OCI-LY1 (cell line): ENCODE data around the gene CERS6.
A peak's percentile ranks its signal among the peaks of the same experiment; 100 is the strongest.

Source experiments
- H2AFZ ChIP-seq: fragments of 200-600 bp; sonication (generic), shearing (Covaris generic); 2 replicates; pipeline ENCODE4 v1.6.0; 2014; ENCODE audit warnings: antibody characterized with exemption, mild to moderate bottlenecking, low read length
- H3F3A ChIP-seq: fragments of 200-600 bp; sonication (generic), shearing (Covaris generic); 2 replicates; pipeline ENCODE4 v1.6.0; 2014; ENCODE audit warnings: mild to moderate bottlenecking, antibody characterized with exemption, low read length, moderate library complexity; ENCODE audit not compliant: insufficient read depth
- H3K27ac ChIP-seq: fragments of 200-600 bp; sonication (generic); 2 replicates; pipeline ENCODE4 v1.5.1; 2014; ENCODE audit warnings: low read length, mixed run types, mild to moderate bottlenecking, low read depth; ENCODE audit not compliant: poor library complexity, severe bottlenecking
- H3K27me3 ChIP-seq: fragments of 200-600 bp; sonication (generic); 2 replicates; pipeline ENCODE4 v1.6.0; 2014; ENCODE audit warnings: antibody characterized with exemption, mild to moderate bottlenecking, low read length, moderate library complexity; ENCODE audit not compliant: insufficient read depth
- H3K36me3 ChIP-seq: fragments of 200-600 bp; sonication (generic); 2 replicates; pipeline ENCODE4 v1.6.1; 2014; ENCODE audit warnings: mild to moderate bottlenecking, antibody characterized with exemption, low read length, moderate library complexity, mixed read lengths; ENCODE audit not compliant: insufficient read depth
- H3K4me1 ChIP-seq: fragments of 200-600 bp; sonication (generic); 2 replicates; pipeline ENCODE4 v1.5.1; 2014; ENCODE audit warnings: mild to moderate bottlenecking, low read length, moderate library complexity; ENCODE audit not compliant: insufficient read depth, severe bottlenecking
- H3K4me2 ChIP-seq: fragments of 200-600 bp; sonication (generic), shearing (Covaris generic); 2 replicates; pipeline ENCODE4 v1.6.1; 2014; ENCODE audit warnings: low read length
- H3K4me3 ChIP-seq: fragments of 200-600 bp; sonication (generic); 2 replicates; pipeline ENCODE4 v1.5.1; 2014; ENCODE audit warnings: low read length, low read depth, mild to moderate bottlenecking, mixed read lengths; ENCODE audit not compliant: poor library complexity, severe bottlenecking
- H3K79me2 ChIP-seq: fragments of 200-600 bp; shearing (Covaris generic); 2 replicates; pipeline ENCODE4 v1.6.1; 2016; ENCODE audit warnings: mixed run types, low read length, mixed read lengths; ENCODE audit not compliant: insufficient read depth
- H3K9ac ChIP-seq: fragments of 200-600 bp; sonication (generic), shearing (Covaris generic); 2 replicates; pipeline ENCODE4 v1.6.1; 2014; ENCODE audit warnings: mild to moderate bottlenecking, low read length, mixed read lengths
- H3K9me2 ChIP-seq: fragments of 200-600 bp; sonication (generic), shearing (Covaris generic); 2 replicates; pipeline ENCODE4 v1.6.1; 2014; ENCODE audit warnings: low read depth, mild to moderate bottlenecking, low read length, mixed read lengths
- H3K9me3 ChIP-seq: fragments of 200-600 bp; shearing (Covaris generic); 2 replicates; pipeline ENCODE4 v1.6.1; 2014; ENCODE audit warnings: low read length, mixed read lengths
- H4K20me1 ChIP-seq: fragments of 200-600 bp; sonication (generic), shearing (Covaris generic); 2 replicates; pipeline ENCODE4 v1.6.0; 2016; ENCODE audit warnings: mild to moderate bottlenecking, low read length; ENCODE audit not compliant: insufficient read depth
- EZH2 ChIP-seq: fragments of 200-600 bp; sonication (generic), shearing (Covaris generic); IDR thresholded peaks from 2 replicates; pipeline ENCODE4 v1.8.0; 2017; ENCODE audit warnings: borderline replicate concordance, mixed run types, mild to moderate bottlenecking, antibody characterized with exemption, low read length, moderate library complexity, mixed read lengths
- TF ChIP-seq, protein P1 (sequence below): fragments of 200-600 bp; sonication (generic), shearing (Covaris generic); IDR thresholded peaks from 2 replicates; pipeline ENCODE4 v1.5.1; 2017; ENCODE audit warnings: mild to moderate bottlenecking, antibody characterized with exemption, low read length, moderate library complexity, mixed read lengths

Gene CERS6

DNA sequence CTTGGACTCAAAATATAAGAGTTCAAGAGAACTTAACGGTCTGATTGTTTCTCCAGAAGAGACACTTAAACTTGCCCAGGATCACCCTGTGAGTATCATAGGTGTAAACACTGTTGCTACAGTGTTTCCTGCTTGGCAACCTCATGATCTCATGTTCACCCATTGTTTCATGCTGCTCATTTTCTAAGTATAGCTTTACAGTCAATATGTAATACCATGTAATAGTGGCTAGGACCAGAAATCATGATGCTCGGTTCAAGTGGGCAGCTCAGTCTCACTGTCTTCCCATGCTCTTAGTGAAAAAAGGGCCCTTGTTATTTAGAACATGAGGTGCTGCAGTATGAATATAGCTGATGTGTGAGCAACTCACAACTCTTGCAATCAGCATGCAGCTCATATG, 157.5 kb downstream of the CERS6 start:
- Histone ChIP-seq H3F3A (no peaks in the 10 kb centered on the region), H3K79me2 (no peaks in the 10 kb centered on the region), H3K9me3 (no peaks in the 10 kb centered on the region), H2AFZ (no peak overlapping the region), H4K20me1 (no peaks in the 10 kb centered on the region), H3K4me3 (no peak overlapping the region), H3K36me3 (no peaks in the 10 kb centered on the region), H3K27ac (no peak overlapping the region), H3K9me2 (no peaks in the 10 kb centered on the region), H3K27me3 (no peaks in the 10 kb centered on the region), H3K4me2 (no peak overlapping the region), H3K4me1 (no peaks in the 10 kb centered on the region), H3K9ac (no peak overlapping the region)
- TF ChIP-seq EZH2: no peak
- TF ChIP-seq, protein P1, sequence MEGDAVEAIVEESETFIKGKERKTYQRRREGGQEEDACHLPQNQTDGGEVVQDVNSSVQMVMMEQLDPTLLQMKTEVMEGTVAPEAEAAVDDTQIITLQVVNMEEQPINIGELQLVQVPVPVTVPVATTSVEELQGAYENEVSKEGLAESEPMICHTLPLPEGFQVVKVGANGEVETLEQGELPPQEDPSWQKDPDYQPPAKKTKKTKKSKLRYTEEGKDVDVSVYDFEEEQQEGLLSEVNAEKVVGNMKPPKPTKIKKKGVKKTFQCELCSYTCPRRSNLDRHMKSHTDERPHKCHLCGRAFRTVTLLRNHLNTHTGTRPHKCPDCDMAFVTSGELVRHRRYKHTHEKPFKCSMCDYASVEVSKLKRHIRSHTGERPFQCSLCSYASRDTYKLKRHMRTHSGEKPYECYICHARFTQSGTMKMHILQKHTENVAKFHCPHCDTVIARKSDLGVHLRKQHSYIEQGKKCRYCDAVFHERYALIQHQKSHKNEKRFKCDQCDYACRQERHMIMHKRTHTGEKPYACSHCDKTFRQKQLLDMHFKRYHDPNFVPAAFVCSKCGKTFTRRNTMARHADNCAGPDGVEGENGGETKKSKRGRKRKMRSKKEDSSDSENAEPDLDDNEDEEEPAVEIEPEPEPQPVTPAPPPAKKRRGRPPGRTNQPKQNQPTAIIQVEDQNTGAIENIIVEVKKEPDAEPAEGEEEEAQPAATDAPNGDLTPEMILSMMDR: no peak

DNA sequence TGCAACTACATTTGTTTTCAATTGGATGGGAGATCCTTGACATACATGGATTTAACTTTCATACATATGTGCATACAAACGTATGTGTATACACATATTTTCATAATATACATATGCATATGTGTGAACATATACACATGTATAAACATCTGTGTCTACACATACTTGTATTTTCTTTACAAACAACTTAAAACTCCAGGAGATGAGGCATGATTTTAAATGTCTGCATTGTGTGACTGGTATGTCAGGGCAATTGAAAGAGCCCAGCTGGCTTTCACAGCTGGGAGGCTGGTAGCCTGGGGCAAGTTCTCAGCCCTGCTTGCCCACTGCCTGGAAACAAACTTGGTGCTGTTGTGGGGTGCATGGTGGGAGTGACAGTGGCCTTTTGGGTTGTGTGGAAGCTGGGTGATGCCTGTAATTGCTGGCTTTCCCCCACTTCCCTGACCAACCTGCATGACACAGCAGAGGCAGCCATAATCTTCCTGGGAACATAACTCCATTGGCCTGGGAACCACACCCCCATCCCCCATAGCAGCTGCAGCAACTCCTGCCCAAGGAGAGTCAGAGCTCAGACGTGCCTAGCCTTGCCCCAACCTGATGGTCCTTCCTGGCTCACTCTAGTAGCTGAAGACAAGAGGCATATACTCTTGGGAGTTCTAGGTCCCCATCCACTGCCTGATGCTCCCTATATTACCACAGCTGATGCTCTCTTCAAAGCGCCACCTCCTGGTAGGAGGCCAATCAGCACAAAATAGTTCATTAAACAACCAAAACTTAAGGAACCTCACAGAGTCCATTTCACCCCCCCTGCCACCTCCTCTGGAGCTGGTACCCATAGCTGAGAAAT, 158.3 kb downstream of the CERS6 start:
- Histone ChIP-seq H3K27me3 (no peaks in the 10 kb centered on the region), H4K20me1 (no peaks in the 10 kb centered on the region), H3K4me3 (no peak overlapping the region), H3K79me2 (no peaks in the 10 kb centered on the region), H3K36me3 (no peaks in the 10 kb centered on the region), H3K9me2 (no peaks in the 10 kb centered on the region), H3K4me1 (no peaks in the 10 kb centered on the region), H2AFZ (no peak overlapping the region), H3K9me3 (no peaks in the 10 kb centered on the region), H3K4me2 (no peak overlapping the region), H3K9ac (no peak overlapping the region), H3F3A (no peaks in the 10 kb centered on the region), H3K27ac (no peak overlapping the region)
- TF ChIP-seq, protein P1: peak; percentile 43
- no peak for TF ChIP-seq EZH2

- no peak overlapping the region for H3K27ac ChIP-seq
Measured at GRCh38 chr2:168620554-168620953, 164.5 kb downstream of the CERS6 start.

More at GRCh38 chr2:168620554-168620953, 164.5 kb downstream of the CERS6 start:
- no peaks in the 10 kb centered on the region for H3K79me2 ChIP-seq
- no peaks in the 10 kb centered on the region for H3K4me1 ChIP-seq
- no peak overlapping the region for H3K9ac ChIP-seq
- no peak overlapping the region for H3K4me2 ChIP-seq
- no peak overlapping the region for H3K4me3 ChIP-seq
- no peak overlapping the region for H2AFZ ChIP-seq
- H3K9me3 ChIP-seq: no peaks in the 10 kb centered on the region
- no peaks in the 10 kb centered on the region for H3K27me3 ChIP-seq
- no peaks in the 10 kb centered on the region for H3K9me2 ChIP-seq
- H4K20me1 ChIP-seq: no peaks in the 10 kb centered on the region
- no peak for TF ChIP-seq EZH2
- TF ChIP-seq, protein P1: no peak
- no peaks in the 10 kb centered on the region for H3F3A ChIP-seq
- no peaks in the 10 kb centered on the region for H3K36me3 ChIP-seq
